Fibroblast of mammary gland (primary cell): ENCODE data around the gene LRTM1.

Experiments
- DNase-seq: peaks from one replicate; pipeline ENCODE4 v3.0.0-alpha.2; 2010; ENCODE audit warnings: low read depth
- H3K4me3 ChIP-seq: 2 replicates; pipeline ENCODE4 v1.5.1; 2011; ENCODE audit warnings: low read depth, mild to moderate bottlenecking, low read length, moderate library complexity; ENCODE audit not compliant: control insufficient read depth
- CTCF ChIP-seq: conservative IDR thresholded peaks from 2 replicates; pipeline ENCODE4 v1.5.1; 2011; ENCODE audit warnings: low read depth, low read length, inconsistent platforms; ENCODE audit not compliant: control insufficient read depth, insufficient read depth

Gene LRTM1

GRCh38 chr3:54955941-54956340, 28.1 kb upstream of the LRTM1 start:
- DNase-seq, result no peak

GRCh38 chr3:54955496-54955895, 27.6 kb upstream of the LRTM1 start:
- no peak overlapping the region for H3K4me3 ChIP-seq
- DNase-seq, result no peak
- TF ChIP-seq CTCF, result no peak

More at GRCh38 chr3:54955941-54956340, 28.1 kb upstream of the LRTM1 start:
- TF ChIP-seq CTCF, result no peak
- no peak overlapping the region for H3K4me3 ChIP-seq

- no peak for TF ChIP-seq CTCF
- no peak for DNase-seq
Observed at GRCh38 chr3:54954521-54954920, 26.7 kb upstream of the LRTM1 start.

GRCh38 chr3:54954022-54954421, 26.2 kb upstream of the LRTM1 start:
- H3K4me3 ChIP-seq, result no peak overlapping the region
- DNase-seq, result peak; percentile 85
- TF ChIP-seq CTCF, result no peak

More at GRCh38 chr3:54954521-54954920, 26.7 kb upstream of the LRTM1 start:
- no peak overlapping the region for H3K4me3 ChIP-seq

- H3K4me3 ChIP-seq, result no peak overlapping the region
- TF ChIP-seq CTCF, result peak; percentile 82
- peak; percentile 94 for DNase-seq
Observed at GRCh38 chr3:54951405-54951804, 23.5 kb upstream of the LRTM1 start.

GRCh38 chr3:54950391-54951003, 22.6 kb upstream of the LRTM1 start:
- no peak for TF ChIP-seq CTCF
- DNase-seq, result no peak
- H3K4me3 ChIP-seq, result no peak overlapping the region
